ENCODE data around the gene PSMB9. TPM values are rescaled to one million over a fixed set of nuclear protein-coding genes. Genes with fewer than 3 reads are reported as not detected.

Gene PSMB9
- total RNA-seq, 2 donors from 2014 or later = 4.6 to 14.5 TPM

DNA sequence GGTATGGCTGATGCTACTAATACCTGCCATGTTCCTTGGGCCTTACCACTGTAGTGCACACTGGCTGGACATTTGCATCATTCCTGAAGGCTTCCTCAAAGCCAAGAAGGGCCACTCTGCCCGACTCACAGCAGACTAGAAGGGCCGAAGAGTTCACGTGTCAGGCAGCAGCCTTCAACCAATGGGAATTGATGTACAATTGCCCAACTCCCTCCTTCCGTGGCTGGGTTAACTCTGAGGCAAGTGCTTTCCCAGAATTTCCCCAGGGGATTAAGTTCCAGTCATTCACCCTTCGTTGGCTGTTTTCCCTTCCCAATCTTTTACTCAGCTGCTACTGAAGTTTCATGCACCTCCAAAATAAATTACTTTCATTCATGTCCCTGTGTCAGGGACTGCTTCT is 29.8 kb downstream of the PSMB9 start:
- intact Hi-C loops (cut with DNase I) = loop anchor here (10.0 kb wide), 1 partner anchor 101 kb away; no protein-coding TSS in a partner anchor
- H3K4me1 ChIP-seq = peaks cover 9% of the 10 kb centered on the region
- no peak overlapping the region for H3K4me3 ChIP-seq
- no peak overlapping the region for H3K27ac ChIP-seq
- no peaks in the 10 kb centered on the region for H3K9me3 ChIP-seq
- WGBS, 2 donors = 19 to 21% methylated on average over 5 of the region's 5 CpGs
- no peaks in the 10 kb centered on the region for H3K27me3 ChIP-seq
- TF ChIP-seq, protein P1, sequence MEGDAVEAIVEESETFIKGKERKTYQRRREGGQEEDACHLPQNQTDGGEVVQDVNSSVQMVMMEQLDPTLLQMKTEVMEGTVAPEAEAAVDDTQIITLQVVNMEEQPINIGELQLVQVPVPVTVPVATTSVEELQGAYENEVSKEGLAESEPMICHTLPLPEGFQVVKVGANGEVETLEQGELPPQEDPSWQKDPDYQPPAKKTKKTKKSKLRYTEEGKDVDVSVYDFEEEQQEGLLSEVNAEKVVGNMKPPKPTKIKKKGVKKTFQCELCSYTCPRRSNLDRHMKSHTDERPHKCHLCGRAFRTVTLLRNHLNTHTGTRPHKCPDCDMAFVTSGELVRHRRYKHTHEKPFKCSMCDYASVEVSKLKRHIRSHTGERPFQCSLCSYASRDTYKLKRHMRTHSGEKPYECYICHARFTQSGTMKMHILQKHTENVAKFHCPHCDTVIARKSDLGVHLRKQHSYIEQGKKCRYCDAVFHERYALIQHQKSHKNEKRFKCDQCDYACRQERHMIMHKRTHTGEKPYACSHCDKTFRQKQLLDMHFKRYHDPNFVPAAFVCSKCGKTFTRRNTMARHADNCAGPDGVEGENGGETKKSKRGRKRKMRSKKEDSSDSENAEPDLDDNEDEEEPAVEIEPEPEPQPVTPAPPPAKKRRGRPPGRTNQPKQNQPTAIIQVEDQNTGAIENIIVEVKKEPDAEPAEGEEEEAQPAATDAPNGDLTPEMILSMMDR (IDR thresholded peaks at IDR 0.05) = no peak
- TF ChIP-seq POLR2A (IDR thresholded peaks at IDR 0.05) = no peak
- no peaks in the 10 kb centered on the region for H3K36me3 ChIP-seq (replicated peaks in 1 of 2; ENCODE audit: insufficient read depth in 1 of 2, low read depth in 2 of 2)
- DNase-seq (peak in 1 of 4 donors; percentile 38), ATAC-seq (peak; percentile 45)

- intact Hi-C loops (cut with DNase I) = loop anchor here (5.0 to 10.0 kb wide), 2 partner anchors 62 to 99 kb away; no protein-coding TSS in a partner anchor
- Histone ChIP-seq H3K4me1 (peaks cover 9% of the 10 kb centered on the region), H3K27ac (no peak overlapping the region), H3K4me3 (no peak overlapping the region), H3K36me3 (replicated peaks in 1 of 2; ENCODE audit: insufficient read depth in 1 of 2, low read depth in 2 of 2) (no peaks in the 10 kb centered on the region), H3K9me3 (no peaks in the 10 kb centered on the region), H3K27me3 (no peaks in the 10 kb centered on the region)
- DNase-seq (no peak), ATAC-seq (peak; percentile 79)
- WGBS, 2 donors = 28 to 35% methylated on average over 4 of the region's 4 CpGs
- TF ChIP-seq, protein P1 (IDR thresholded peaks at IDR 0.05) = peak; percentile 28 to 88 (median 76)
- no peak for TF ChIP-seq POLR2A (IDR thresholded peaks at IDR 0.05)
These were observed 31.8 kb downstream of the PSMB9 start for GRCh38 chr6:32885698-32886286.

DNA sequence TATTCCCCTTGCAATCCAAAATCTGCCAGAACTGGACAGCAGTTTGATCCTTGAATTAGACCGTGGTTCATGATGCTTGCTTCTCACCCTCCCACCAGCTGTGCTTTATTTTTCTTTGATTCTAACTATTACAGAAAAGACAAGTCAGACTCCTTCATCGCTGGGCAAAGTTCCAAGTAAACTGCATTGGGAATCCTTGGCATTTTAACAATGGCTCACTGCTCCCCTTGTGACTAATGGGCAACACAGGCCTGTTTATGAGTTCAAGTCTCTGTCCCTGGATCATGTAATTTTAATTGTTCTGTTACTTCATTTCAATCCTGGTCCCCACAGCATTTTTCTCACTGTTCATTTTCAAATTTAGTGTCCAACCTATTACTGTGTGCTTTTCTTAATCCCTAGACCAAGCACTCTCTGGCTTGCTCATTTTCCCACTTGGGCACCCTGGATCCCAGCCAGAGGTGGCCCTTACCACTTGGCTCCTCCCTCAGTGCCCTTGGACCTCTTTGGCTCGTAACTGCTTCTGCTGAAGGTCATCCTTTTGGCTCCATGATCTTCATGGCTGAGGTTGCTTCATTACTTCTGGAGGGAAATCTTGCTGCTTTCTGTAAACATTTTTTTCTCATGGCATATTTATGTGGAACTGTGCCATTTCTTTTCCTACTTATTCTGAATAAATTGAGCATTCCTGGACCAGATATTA is 32.8 kb downstream of the PSMB9 start:
- H3K27me3 ChIP-seq = no peaks in the 10 kb centered on the region
- 34 to 39% methylated on average over 3 of the region's 3 CpGs for WGBS, 2 donors
- H3K4me1 ChIP-seq = peaks cover 9% of the 10 kb centered on the region
- H3K4me3 ChIP-seq = no peak overlapping the region
- H3K9me3 ChIP-seq = no peaks in the 10 kb centered on the region
- ATAC-seq (no peak), DNase-seq (peak; percentile 34 to 61 (median 46))
- intact Hi-C loops (cut with DNase I) = loop anchor here (5.0 to 10.0 kb wide), 2 partner anchors 60 to 98 kb away; no protein-coding TSS in a partner anchor
- H3K36me3 ChIP-seq (replicated peaks in 1 of 2; ENCODE audit: insufficient read depth in 1 of 2, low read depth in 2 of 2) = no peaks in the 10 kb centered on the region
- no peak for TF ChIP-seq POLR2A (IDR thresholded peaks at IDR 0.05)
- TF ChIP-seq, protein P1 (IDR thresholded peaks at IDR 0.05) = no peak
- H3K27ac ChIP-seq = peak overlapping the region in 1 of 4 donors; percentile 27

DNA sequence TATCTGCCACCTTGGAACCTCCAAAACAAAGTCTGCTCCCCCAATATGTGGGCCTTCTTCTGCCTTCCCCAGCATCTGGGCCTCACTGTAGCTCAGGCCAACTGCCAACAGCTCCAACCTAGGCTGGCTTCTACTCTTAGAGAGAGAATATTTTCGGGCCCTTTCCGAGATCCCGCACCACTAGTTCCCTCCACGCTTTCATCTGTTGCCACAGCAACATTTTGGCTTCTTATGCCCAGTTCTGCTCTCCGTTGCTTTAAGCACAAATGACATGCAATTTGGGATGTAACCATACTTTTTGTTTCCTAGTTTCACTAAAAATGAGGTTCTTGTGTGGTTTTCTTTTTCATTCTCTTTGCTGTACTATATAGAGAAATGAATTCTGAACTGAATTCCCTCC is 33.6 kb downstream of the PSMB9 start:
- ATAC-seq = no peak
- H3K27ac ChIP-seq = no peak overlapping the region
- intact Hi-C loops (cut with DNase I) = loop anchor here (5.0 to 10.0 kb wide), 2 partner anchors 60 to 97 kb away; no protein-coding TSS in a partner anchor

More for the DNA sequence above, 33.6 kb downstream of the PSMB9 start:
- H3K27me3 ChIP-seq = no peaks in the 10 kb centered on the region
- DNase-seq = no peak
- H3K4me1 ChIP-seq = peaks cover 9% of the 10 kb centered on the region
- TF ChIP-seq POLR2A (IDR thresholded peaks at IDR 0.05) = no peak
- TF ChIP-seq, protein P1 (IDR thresholded peaks at IDR 0.05) = no peak
- no peaks in the 10 kb centered on the region for H3K36me3 ChIP-seq (replicated peaks in 1 of 2; ENCODE audit: insufficient read depth in 1 of 2, low read depth in 2 of 2)
- no peak overlapping the region for H3K4me3 ChIP-seq
- H3K9me3 ChIP-seq = no peaks in the 10 kb centered on the region
- 73 to 85% methylated on average over 5 of the region's 5 CpGs for WGBS, 2 donors
